Spleen (tissue), 11 donors: ENCODE data around the gene CLASP2. TPM values are rescaled to one million over a fixed set of nuclear protein-coding genes. Genes with fewer than 3 reads are reported as not detected.

Source experiments
- DNase-seq: peaks from one replicate; pipeline ENCODE4 v3.0.0-alpha.2; 2020
- H3K27ac ChIP-seq, 8 donors: fragments of 200-600 bp; sonication (generic) in 7 of 8; 1 replicate in 4 of 8; 2 replicates in 4 of 8; pipeline versions ENCODE4 v1.5.0 to v1.8.0; 2016 to 2021; ENCODE audit warnings: inconsistent platforms in 4 of 8, mild to moderate bottlenecking in 4 of 8, moderate library complexity in 1 of 8
- H3K27me3 ChIP-seq, 7 donors: fragments of 200-600 bp; sonication (generic) in 6 of 7; replicated peaks in 1 of 7; 1 replicate in 4 of 7; 2 replicates in 3 of 7; pipeline versions ENCODE4 v1.5.0 to v1.8.0; 2016 to 2021; ENCODE audit warnings: inconsistent platforms in 3 of 7, mild to moderate bottlenecking in 1 of 7
- H3K36me3 ChIP-seq, 6 donors: fragments of 200-600 bp; sonication (generic) in 5 of 6; 1 replicate in 4 of 6; 2 replicates in 2 of 6; pipeline versions ENCODE4 v1.5.0 to v1.8.0; 2016 to 2021; ENCODE audit warnings: inconsistent platforms in 2 of 6
- H3K4me1 ChIP-seq, 6 donors: fragments of 200-600 bp; sonication (generic) in 5 of 6; 1 replicate in 3 of 6; 2 replicates in 3 of 6; pipeline versions ENCODE4 v1.5.0 to v1.8.0; 2016 to 2021; ENCODE audit warnings: inconsistent platforms in 3 of 6
- H3K4me3 ChIP-seq, 8 donors: fragments of 200-600 bp; sonication (generic) in 7 of 8; 1 replicate in 4 of 8; 2 replicates in 4 of 8; pipeline versions ENCODE4 v1.5.0 to v1.8.0; 2016 to 2021; ENCODE audit warnings: inconsistent platforms in 4 of 8, mild to moderate bottlenecking in 4 of 8, moderate library complexity in 2 of 8
- H3K9me3 ChIP-seq, 8 donors: fragments of 200-600 bp; sonication (generic) in 7 of 8; 1 replicate in 4 of 8; 2 replicates in 4 of 8; pipeline versions ENCODE4 v1.5.0 to v1.8.0; 2016 to 2021; ENCODE audit warnings: inconsistent platforms in 4 of 8
- CTCF ChIP-seq, 11 experiments: fragments of 200-600 bp in 7 of 11; fragments of 450-650 bp in 4 of 11; sonication (generic) in 4 of 11; IDR thresholded peaks in 8 of 11; conservative IDR thresholded peaks in 3 of 11; 1 replicate in 7 of 11; 2 replicates in 4 of 11; pipeline versions ENCODE4 v1.4.0 to v1.8.0; 2016 to 2021; ENCODE audit warnings: antibody characterized with exemption in 11 of 11, inconsistent platforms in 4 of 11, mild to moderate bottlenecking in 1 of 11
- POLR2A ChIP-seq, 3 donors: fragments of 450-650 bp; IDR thresholded peaks; one replicate each; pipeline ENCODE4 v1.5.1; 2017; ENCODE audit warnings: antibody characterized with exemption in 3 of 3, mild to moderate bottlenecking in 1 of 3
- POLR2AphosphoS5 ChIP-seq, 3 donors: sonication (generic); formaldehyde crosslinking; IDR thresholded peaks; one replicate each; pipeline ENCODE4 v1.5.1; 2017; ENCODE audit warnings: antibody characterized with exemption in 3 of 3
- WGBS, 5 donors: extraction: QIAGEN DNeasy Blood & Tissue Kit in 3 of 5; methylation state at CpG; one replicate each; pipeline versions ENCODE4 v1.1.5 to v1.1.7; 2013 to 2018; 5-methylcytosine and 5-hydroxymethylcytosine counted together
- intact Hi-C: fragments of 100-400 bp; cut with DNase I; formaldehyde crosslinking; loops from one replicate; pipeline ENCODE4 v1.15.0; 2023; ENCODE audit warnings: low total_unique reads
- polyA plus RNA-seq, 3 donors: library from polyadenylated mRNA; stranded (reverse); fragments of 200-250 nt; gene quantifications; one replicate each; pipeline ENCODE4 v1.2.1, GENCODE V29; 2013
- total RNA-seq, 7 donors: library from RNA; depleted of rRNA in 3 of 7; stranded (reverse); fragments of >200 nt in 3 of 7; fragmentation: NEBNext Ultra II Directional in 4 of 7; extraction: Animal tissue kit (Norgen Biotek cat#: 25700) in 4 of 7; gene quantifications; one replicate each; pipeline versions ENCODE4 v1.1.0 to v1.2.1, GENCODE V29; 2016 to 2021
- donor health status: healthy with polysubstance abuse.
- donor health status: DM: no; HTN: no; CAD: no; lungs with moderate emphysema.
- donor health status: DM: no; HTN: no; CAD: no.
- donor health status: Bipolar disorder and iron deficiency.
- donor health status: healthy.
- donor health status: DM: no; HTN: no; CAD: no.
- donor health status: DM: yes; HTN: yes; CAD: no.

Gene CLASP2
- total and polyA plus RNA-seq, 10 donors: 8.7 to 200 (median 72.5) TPM

GRCh38 chr3:33513262-33513863 lies 204.7 kb downstream of the CLASP2 start:
- H3K36me3 ChIP-seq: peaks cover 0 to 89% (median 45%) of the 10 kb centered on the region in 6 donors
- no peaks in the 10 kb centered on the region for H3K9me3 ChIP-seq
- intact Hi-C loops: no loop called here
- TF ChIP-seq CTCF (IDR thresholded peaks at IDR 0.05 in 8 of 11, conservative IDR thresholded peaks at IDR 0.05 in 3 of 11) (no peak), POLR2AphosphoS5 (IDR thresholded peaks at IDR 0.05) (no peak), POLR2A (IDR thresholded peaks at IDR 0.05) (no peak)
- no peaks in the 10 kb centered on the region for H3K27me3 ChIP-seq
- H3K4me3 ChIP-seq: no peak overlapping the region
- WGBS, 5 donors: 85 to 94% (median 91%) methylated on average over 6 of the region's 6 CpGs
- H3K27ac ChIP-seq: no peak overlapping the region
- no peak for DNase-seq
- no peaks in the 10 kb centered on the region for H3K4me1 ChIP-seq

- peaks cover 0 to 13% (median 4%) of the 10 kb centered on the region in 8 donors for H3K9me3 ChIP-seq
- H3K4me3 ChIP-seq: no peak overlapping the region
- no peaks in the 10 kb centered on the region for H3K27me3 ChIP-seq
- H3K36me3 ChIP-seq: peaks cover 0 to 96% (median 33%) of the 10 kb centered on the region in 6 donors
- intact Hi-C loops: no loop called here
- TF ChIP-seq CTCF (IDR thresholded peaks at IDR 0.05 in 8 of 11, conservative IDR thresholded peaks at IDR 0.05 in 3 of 11) (no peak), POLR2AphosphoS5 (IDR thresholded peaks at IDR 0.05) (no peak), POLR2A (IDR thresholded peaks at IDR 0.05) (no peak)
- DNase-seq: no peak
- no peaks in the 10 kb centered on the region for H3K4me1 ChIP-seq
- H3K27ac ChIP-seq: no peak overlapping the region
Measured at GRCh38 chr3:33505027-33505426, 213.0 kb downstream of the CLASP2 start.

- Histone ChIP-seq H3K27me3 (no peaks in the 10 kb centered on the region), H3K4me1 (no peaks in the 10 kb centered on the region), H3K9me3 (peaks cover 0 to 20% (median 14%) of the 10 kb centered on the region in 8 donors), H3K36me3 (peaks cover 0 to 45% (median 25%) of the 10 kb centered on the region in 6 donors), H3K27ac (no peak overlapping the region), H3K4me3 (no peak overlapping the region)
- intact Hi-C loops: no loop called here
- TF ChIP-seq POLR2AphosphoS5 (IDR thresholded peaks at IDR 0.05): no peak
- TF ChIP-seq CTCF (IDR thresholded peaks at IDR 0.05 in 8 of 11, conservative IDR thresholded peaks at IDR 0.05 in 3 of 11): no peak
- no peak for TF ChIP-seq POLR2A (IDR thresholded peaks at IDR 0.05)
- 73 to 97% (median 94%) methylated on average over 2 of the region's 2 CpGs for WGBS, 5 donors
- DNase-seq: no peak
Measured at GRCh38 chr3:33496449-33496848, 221.6 kb downstream of the CLASP2 start.

GRCh38 chr3:33491721-33492120 lies 226.3 kb downstream of the CLASP2 start:
- Histone ChIP-seq H3K4me1 (no peaks in the 10 kb centered on the region), H3K36me3 (no peaks in the 10 kb centered on the region), H3K4me3 (no peak overlapping the region), H3K27me3 (no peaks in the 10 kb centered on the region), H3K27ac (no peak overlapping the region), H3K9me3 (no peaks in the 10 kb centered on the region)
- WGBS, 5 donors: 79 to 98% (median 93%) methylated on average over 4 of the region's 4 CpGs
- DNase-seq: no peak
- no peak for TF ChIP-seq POLR2A (IDR thresholded peaks at IDR 0.05)
- TF ChIP-seq POLR2AphosphoS5 (IDR thresholded peaks at IDR 0.05): no peak
- no peak for TF ChIP-seq CTCF (IDR thresholded peaks at IDR 0.05 in 8 of 11, conservative IDR thresholded peaks at IDR 0.05 in 3 of 11)
- intact Hi-C loops: no loop called here
